Measurements from ENCODE around the gene AATK.
A peak's percentile ranks its signal among the peaks of the same experiment; 100 is the strongest.

- TF ChIP-seq CTCF (IDR thresholded peaks at IDR 0.05 in 8 of 11, conservative IDR thresholded peaks at IDR 0.05 in 3 of 11): peak; percentile 37 to 78 (median 68)
- peak in 2 of 3 donors; percentile 17 to 54 for TF ChIP-seq POLR2AphosphoS5 (IDR thresholded peaks at IDR 0.05)
- TF ChIP-seq POLR2A (IDR thresholded peaks at IDR 0.05): no peak
Observed at GRCh38 chr17:81200695-81201580, 34.9 kb upstream of the AATK start.
